Endothelial cell (in vitro differentiated cells): ENCODE results near the gene STX10. TPM values are rescaled to one million over a fixed set of nuclear protein-coding genes. Genes with fewer than 3 reads are reported as not detected.

Experiments used
- DNase-seq: peaks from one replicate; pipeline ENCODE4 v3.0.0; 2021; ENCODE audit warnings: low spot score
- H3K27ac Mint-ChIP-seq: one replicate; pipeline ENCODE4 v1.8.0; 2021; ENCODE audit warnings: mixed read lengths, inconsistent platforms; ENCODE audit not compliant: unreplicated experiment
- H3K27me3 Mint-ChIP-seq: one replicate; pipeline ENCODE4 v1.8.0; 2021; ENCODE audit warnings: mild to moderate bottlenecking, moderate library complexity, mixed read lengths, inconsistent platforms; ENCODE audit not compliant: unreplicated experiment
- H3K36me3 Mint-ChIP-seq: one replicate; pipeline ENCODE4 v1.8.0; 2021; ENCODE audit warnings: mild to moderate bottlenecking, low read depth, mixed read lengths, inconsistent platforms; ENCODE audit not compliant: unreplicated experiment
- H3K4me1 Mint-ChIP-seq: one replicate; pipeline ENCODE4 v1.8.0; 2021; ENCODE audit warnings: mild to moderate bottlenecking, mixed read lengths, inconsistent platforms; ENCODE audit not compliant: unreplicated experiment
- H3K4me3 Mint-ChIP-seq: one replicate; pipeline ENCODE4 v1.8.0; 2021; ENCODE audit warnings: mild to moderate bottlenecking, mixed read lengths, inconsistent platforms; ENCODE audit not compliant: unreplicated experiment
- H3K9me3 Mint-ChIP-seq: one replicate; pipeline ENCODE4 v1.8.0; 2021; ENCODE audit warnings: mixed read lengths, inconsistent platforms; ENCODE audit not compliant: unreplicated experiment
- total RNA-seq: library from RNA; stranded (reverse); fragmentation: NEBNext Ultra II Directional; extraction: Animal tissue kit (Norgen Biotek cat#: 25700); gene quantifications from one replicate; pipeline ENCODE4 v1.2.1, GENCODE V29; 2021; ENCODE audit not compliant: unreplicated experiment
- TF ChIP-seq, protein P1 (sequence below): fragments of 200-600 bp; sonication (generic); IDR thresholded peaks from one replicate; pipeline ENCODE4 v1.5.0; 2021; ENCODE audit warnings: antibody characterized with exemption; ENCODE audit not compliant: unreplicated experiment

STX10 gene
- total RNA-seq, 1 donor from 2014 or later = 31.8 TPM

DNA sequence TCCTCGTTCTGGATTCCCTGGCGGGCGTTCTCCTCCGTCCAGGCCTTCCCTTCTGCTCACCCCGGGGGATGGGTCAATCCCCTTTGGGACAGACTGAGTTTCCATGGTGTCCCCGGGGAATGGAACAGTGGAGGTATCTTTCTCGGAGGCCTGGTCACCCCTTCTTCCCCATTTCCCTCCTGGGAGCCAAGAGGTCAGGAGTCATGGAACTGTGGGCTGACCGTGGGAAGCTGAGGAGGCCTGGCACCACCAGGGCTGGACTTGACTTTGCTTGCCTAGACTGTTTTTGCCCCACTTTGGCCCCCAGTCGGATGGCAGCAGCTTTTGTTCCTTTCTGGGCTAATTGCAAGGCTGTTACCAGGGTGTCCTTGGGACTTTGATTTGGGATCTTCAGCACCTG lies 30.1 kb downstream of the STX10 start:
- TF ChIP-seq, protein P1, sequence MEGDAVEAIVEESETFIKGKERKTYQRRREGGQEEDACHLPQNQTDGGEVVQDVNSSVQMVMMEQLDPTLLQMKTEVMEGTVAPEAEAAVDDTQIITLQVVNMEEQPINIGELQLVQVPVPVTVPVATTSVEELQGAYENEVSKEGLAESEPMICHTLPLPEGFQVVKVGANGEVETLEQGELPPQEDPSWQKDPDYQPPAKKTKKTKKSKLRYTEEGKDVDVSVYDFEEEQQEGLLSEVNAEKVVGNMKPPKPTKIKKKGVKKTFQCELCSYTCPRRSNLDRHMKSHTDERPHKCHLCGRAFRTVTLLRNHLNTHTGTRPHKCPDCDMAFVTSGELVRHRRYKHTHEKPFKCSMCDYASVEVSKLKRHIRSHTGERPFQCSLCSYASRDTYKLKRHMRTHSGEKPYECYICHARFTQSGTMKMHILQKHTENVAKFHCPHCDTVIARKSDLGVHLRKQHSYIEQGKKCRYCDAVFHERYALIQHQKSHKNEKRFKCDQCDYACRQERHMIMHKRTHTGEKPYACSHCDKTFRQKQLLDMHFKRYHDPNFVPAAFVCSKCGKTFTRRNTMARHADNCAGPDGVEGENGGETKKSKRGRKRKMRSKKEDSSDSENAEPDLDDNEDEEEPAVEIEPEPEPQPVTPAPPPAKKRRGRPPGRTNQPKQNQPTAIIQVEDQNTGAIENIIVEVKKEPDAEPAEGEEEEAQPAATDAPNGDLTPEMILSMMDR = no peak
- peaks cover 11% of the 10 kb centered on the region for H3K36me3 Mint-ChIP-seq
- peaks cover 40% of the 10 kb centered on the region for H3K4me1 Mint-ChIP-seq
- no peak overlapping the region for H3K27ac Mint-ChIP-seq
- DNase-seq = no peak
- H3K27me3 Mint-ChIP-seq = peaks cover 10% of the 10 kb centered on the region
- peak overlapping the region; percentile 95 for H3K4me3 Mint-ChIP-seq
- H3K9me3 Mint-ChIP-seq = no peaks in the 10 kb centered on the region

DNA sequence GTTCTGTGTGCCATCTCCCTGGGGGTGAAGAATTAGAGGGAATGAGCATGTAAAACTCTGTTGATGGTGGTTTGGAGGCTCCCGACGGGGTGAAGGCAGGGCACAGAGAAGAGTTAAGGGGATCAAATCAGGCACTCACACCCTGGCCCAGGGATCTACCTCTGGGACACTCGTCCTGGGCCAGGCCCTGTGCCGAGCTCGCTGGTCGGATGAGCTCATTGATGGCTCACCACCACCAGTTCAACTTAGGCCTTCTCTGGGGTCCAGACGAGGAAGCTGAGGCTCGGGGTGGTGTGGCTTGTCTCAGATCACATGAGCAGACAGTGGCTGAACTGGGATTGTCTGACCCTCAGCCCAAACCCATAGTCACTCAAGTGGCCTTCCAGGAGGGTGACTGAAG lies 30.5 kb downstream of the STX10 start:
- Mint-ChIP-seq H3K27me3 (peaks cover 10% of the 10 kb centered on the region), H3K4me1 (peaks cover 40% of the 10 kb centered on the region), H3K9me3 (no peaks in the 10 kb centered on the region), H3K4me3 (peak overlapping the region; percentile 95), H3K27ac (peak overlapping the region; percentile 48), H3K36me3 (peaks cover 11% of the 10 kb centered on the region)
- DNase-seq = no peak
- TF ChIP-seq, protein P1 = no peak

DNA sequence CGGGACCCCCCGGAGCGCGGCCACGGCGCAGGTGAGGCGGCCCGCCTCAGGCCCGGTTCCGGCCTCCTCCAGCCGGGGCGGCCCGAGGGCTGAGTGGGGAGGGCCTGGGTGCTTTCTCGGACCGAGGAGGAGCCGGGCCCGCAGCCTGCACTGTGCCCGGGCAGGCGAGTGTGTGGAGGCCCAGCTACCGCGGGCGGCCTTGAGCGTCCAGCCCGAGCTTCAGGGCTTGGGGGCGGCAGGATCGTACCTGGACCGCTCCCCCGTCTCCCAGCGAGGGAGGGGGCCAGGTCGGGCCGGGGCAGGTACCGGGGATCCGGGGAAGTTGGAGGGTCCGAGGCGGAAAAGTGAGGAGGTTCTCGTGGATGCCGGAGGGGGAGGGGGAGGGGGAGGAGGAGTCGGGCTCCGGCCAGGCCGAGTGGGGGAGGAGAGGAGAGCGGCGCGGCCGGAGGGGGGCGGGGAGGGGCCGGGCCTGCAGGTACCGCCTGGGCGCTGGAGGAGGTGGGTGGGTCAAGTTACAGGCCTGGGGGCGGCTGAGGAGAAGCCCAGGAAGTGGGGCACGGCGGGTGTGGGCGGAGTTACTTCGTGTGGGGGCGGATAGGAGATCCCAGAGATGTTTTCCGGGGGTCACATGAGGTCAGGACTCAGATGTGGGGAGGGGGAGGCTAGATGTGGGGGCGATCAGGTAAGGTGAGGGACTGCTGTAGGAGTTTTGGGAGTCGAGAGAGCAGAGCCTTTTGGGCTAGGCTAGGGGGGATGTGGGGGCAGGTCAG lies 31.6 kb downstream of the STX10 start:
- Mint-ChIP-seq H3K4me3 (peak overlapping the region; percentile 95), H3K27ac (peak overlapping the region; percentile 52), H3K4me1 (peaks cover 40% of the 10 kb centered on the region), H3K27me3 (peaks cover 10% of the 10 kb centered on the region), H3K36me3 (peaks cover 11% of the 10 kb centered on the region), H3K9me3 (no peaks in the 10 kb centered on the region)
- DNase-seq = peak; percentile 58
- TF ChIP-seq, protein P1 = no peak

DNA sequence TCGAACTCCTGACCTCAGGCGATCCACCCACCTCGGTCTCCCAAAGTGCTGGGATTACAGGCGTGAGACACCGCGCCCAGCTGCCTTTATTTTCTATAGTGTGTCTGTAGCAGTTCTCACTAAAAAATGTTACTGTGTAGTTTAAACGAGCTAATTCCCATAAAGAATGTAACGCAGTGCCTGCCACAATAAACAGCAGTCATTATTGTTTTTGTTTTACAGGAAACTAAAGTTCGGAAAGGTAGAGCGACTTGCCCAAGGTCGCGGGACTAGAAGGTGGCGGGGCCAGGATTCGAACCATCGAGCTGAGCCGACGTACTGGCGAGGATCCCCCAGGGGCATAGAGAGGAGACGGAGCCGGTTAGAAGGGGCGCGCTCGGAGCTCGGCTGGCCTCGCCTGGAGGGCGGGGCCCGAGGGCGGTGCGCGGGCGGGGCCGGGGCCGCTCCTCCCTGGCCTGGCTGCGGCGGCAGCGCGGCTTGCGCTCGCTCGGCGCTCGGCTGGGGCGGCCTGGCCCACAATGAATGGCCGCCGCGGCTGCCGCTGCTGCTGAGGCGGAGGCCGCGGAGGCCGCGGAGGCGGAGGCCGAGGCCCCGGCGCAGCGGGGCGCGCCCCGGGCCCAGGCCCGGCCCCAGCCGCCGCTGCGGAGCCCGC lies 32.3 kb downstream of the STX10 start, which contains the start of gene NACC1:
NACC1 (plus strand) TSS at position 493 of the 652 bp plus-strand sequence. CDS start 16,944 bp downstream, outside the sequence.
- peak; percentile 94 for DNase-seq

More for the DNA sequence above, 32.3 kb downstream of the STX10 start, which contains the start of gene NACC1:
- TF ChIP-seq, protein P1 = no peak
- Mint-ChIP-seq H3K36me3 (peaks cover 11% of the 10 kb centered on the region), H3K4me3 (peak within 1 kb of the TSS; percentile 99), H3K4me1 (peaks cover 40% of the 10 kb centered on the region), H3K27ac (peak within 1 kb of the TSS; percentile 92), H3K27me3 (peaks cover 10% of the 10 kb centered on the region), H3K9me3 (no peaks in the 10 kb centered on the region)
